ENCODE results near the gene ZBTB42.
"Not testable (repeated sequence)": the region's sequence is repeated elsewhere in the genome, so short reads cannot be mapped to it uniquely, and the experiment has no call there.

The ZBTB42 gene

DNA sequence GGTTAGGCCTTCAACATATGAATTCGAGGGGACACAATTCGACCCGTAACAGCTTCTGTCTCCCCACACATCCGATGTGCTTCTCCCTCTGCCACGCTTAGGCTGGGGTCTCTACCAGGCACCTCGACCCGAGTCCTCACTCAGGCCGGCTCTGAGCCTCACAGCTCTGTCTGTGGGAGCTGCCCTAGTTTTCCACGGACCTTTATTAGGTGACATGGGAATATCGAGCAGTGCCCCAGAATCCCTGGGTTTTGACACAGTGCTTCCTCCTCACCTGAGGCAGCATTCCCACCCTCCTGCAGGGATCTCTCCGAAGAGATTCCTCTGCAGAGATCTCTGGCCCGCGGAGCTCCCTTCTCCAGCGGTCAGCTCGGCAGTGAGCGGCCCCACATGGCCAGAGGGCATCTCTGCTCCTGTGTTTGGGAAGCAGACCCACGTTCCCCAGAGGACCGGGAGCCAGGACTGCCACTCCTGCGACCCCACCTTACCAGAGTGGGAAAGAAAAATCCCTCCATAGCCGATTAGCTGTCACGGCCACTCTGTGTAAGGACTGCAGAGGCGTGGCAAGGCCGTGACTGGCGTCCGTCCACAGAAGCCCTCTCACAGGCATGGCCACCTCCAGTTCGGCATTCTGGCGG lies 21.2 kb downstream of the ZBTB42 start:
- Histone ChIP-seq H3K4me3 (ENCODE audit: low read depth, low read length) (no peak overlapping the region), H3K9ac (ENCODE audit: low read length) (no peak overlapping the region), H3K9me3 (ENCODE audit: control insufficient read depth, insufficient read depth, low read depth, low read length) (peaks cover 6% of the 10 kb centered on the region; the same call in 1 of the 2 replicates), H3K36me3 (ENCODE audit: control insufficient read depth, insufficient read depth, low read length) (no peaks in the 10 kb centered on the region), H3K27me3 (ENCODE audit: control insufficient read depth, insufficient read depth, low read length) (peaks cover 18% of the 10 kb centered on the region), H3K27ac (ENCODE audit: low read depth, low read length) (no peak overlapping the region), H3K4me1 (ENCODE audit: control insufficient read depth, insufficient read depth, low read length) (peaks cover 14% of the 10 kb centered on the region)

DNA sequence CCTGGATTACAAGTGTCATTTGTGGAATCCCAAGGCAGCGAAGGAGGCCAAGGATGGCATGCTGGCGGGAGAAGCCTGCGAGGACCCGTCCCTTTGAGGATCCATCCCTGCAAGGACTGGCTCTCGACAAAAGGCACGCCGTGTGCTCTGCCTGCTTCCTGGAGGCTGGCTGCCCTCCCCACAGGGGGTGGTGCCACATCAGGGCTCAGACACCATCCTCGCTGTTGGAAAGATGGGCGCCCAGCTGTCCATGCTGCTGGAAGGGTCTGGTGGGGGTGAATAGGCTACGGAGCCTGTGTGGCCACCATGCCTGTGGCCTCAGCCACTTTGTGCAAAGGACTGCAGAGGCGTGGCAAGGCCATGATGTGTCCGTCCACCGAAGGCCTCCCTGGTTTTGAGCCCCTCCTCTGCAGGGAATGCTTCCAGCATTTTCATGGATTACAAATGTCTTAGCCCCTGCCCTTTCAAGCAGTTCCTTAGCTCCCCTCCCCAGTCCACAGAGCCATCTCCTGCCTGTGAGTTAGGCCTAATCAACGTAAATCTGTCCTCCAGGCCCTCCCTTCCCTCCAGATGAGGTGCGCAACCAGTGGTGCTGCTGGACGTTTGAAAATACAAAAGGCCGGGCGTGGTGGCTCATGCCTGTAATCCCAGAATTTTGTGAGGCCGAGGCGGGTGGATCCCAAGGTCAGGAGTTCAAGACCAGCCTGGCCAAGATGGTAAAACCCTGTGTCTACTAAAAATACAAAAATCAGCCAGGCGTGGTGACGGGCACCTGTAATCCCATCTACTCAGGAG lies 22.1 kb downstream of the ZBTB42 start:
- Histone ChIP-seq H3K27me3 (ENCODE audit: control insufficient read depth, insufficient read depth, low read length) (peaks cover 23% of the 10 kb centered on the region), H3K9ac (ENCODE audit: low read length) (no peak overlapping the region), H3K36me3 (ENCODE audit: control insufficient read depth, insufficient read depth, low read length) (no peaks in the 10 kb centered on the region), H3K4me1 (ENCODE audit: control insufficient read depth, insufficient read depth, low read length) (peaks cover 16% of the 10 kb centered on the region), H3K27ac (ENCODE audit: low read depth, low read length) (no peak overlapping the region), H3K4me3 (ENCODE audit: low read depth, low read length) (no peak overlapping the region), H3K9me3 (ENCODE audit: control insufficient read depth, insufficient read depth, low read depth, low read length) (peaks cover 6% of the 10 kb centered on the region; the same call in 1 of the 2 replicates)

DNA sequence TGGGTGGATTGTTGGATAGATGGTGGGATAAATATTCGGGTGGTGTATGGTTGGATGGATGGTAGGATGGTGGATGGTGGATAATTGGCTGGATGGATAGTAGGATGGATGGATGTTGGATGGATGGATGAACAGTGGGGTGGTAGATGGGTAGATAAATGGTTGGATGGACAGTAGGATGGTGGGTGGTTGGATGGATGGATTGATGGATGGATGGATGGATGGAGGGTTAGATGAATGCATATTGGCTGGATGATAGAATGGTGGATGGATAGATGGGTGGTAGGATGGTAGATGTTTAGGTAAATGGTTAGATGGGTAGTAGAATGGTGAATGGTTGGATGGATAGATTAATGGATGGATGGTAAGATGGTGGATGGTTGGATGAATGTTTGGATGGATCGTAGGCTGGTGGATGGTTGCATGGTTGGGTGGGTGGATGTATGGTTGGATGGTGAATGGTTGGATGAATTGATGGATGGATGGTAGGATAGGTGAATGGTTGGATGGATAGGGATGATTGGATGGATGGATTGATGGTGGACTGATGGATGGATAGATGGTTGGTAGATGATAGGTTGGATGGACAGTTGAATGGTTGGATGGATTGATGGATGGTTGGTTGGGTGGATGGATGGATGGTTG lies 23.6 kb downstream of the ZBTB42 start:
- peaks cover 16% of the 10 kb centered on the region for H3K4me1 ChIP-seq (ENCODE audit: control insufficient read depth, insufficient read depth, low read length)
- H3K9ac ChIP-seq (ENCODE audit: low read length) = no peak overlapping the region
- no peaks in the 10 kb centered on the region for H3K36me3 ChIP-seq (ENCODE audit: control insufficient read depth, insufficient read depth, low read length)
- no peak overlapping the region for H3K4me3 ChIP-seq (ENCODE audit: low read depth, low read length)
- H3K27me3 ChIP-seq (ENCODE audit: control insufficient read depth, insufficient read depth, low read length) = peaks cover 23% of the 10 kb centered on the region
- peaks cover 6% of the 10 kb centered on the region; the same call in 1 of the 2 replicates for H3K9me3 ChIP-seq (ENCODE audit: control insufficient read depth, insufficient read depth, low read depth, low read length)
- no peak overlapping the region for H3K27ac ChIP-seq (ENCODE audit: low read depth, low read length)

DNA sequence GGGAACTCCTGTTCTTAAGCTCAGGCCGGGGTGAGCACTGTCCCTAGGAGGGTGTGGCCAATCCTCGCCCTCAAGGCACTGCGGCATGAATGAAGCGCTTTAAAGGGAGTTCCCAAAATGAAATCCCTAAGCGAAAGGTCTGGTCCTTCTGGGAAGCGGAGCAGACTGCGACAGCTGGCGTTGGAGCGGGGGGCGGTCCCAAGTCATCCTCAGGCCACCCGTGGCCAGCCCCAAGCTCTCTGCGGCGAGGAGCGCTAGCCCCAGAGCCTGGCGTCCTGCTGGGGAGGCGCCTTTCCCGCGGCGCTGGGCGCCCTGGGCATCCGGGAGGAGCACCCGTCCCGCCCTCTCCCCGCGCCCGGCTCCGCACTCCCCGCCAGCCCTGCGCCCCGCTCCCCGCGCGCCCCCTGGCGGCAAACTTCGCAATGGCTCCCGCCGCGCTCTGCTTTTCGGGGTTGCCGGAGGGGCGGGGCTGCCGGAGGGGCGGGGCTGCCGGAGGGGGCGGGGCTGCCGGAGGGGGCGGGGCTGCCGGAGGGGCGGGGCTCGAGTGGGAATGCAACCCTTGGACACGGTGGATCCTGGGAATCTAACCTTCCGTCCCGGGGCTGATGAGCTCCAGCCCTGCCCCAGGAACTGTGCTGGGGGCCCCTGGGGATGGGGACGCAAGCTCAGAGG lies 25.4 kb downstream of the ZBTB42 start:
- Histone ChIP-seq H3K4me3 (ENCODE audit: low read depth, low read length) (peak overlapping the region; percentile 92), H3K9ac (ENCODE audit: low read length) (peak overlapping the region; percentile 29), H3K27ac (ENCODE audit: low read depth, low read length) (no peak overlapping the region), H3K4me1 (ENCODE audit: control insufficient read depth, insufficient read depth, low read length) (peaks cover 5% of the 10 kb centered on the region; the same call in 1 of the 2 replicates), H3K36me3 (ENCODE audit: control insufficient read depth, insufficient read depth, low read length) (no peaks in the 10 kb centered on the region), H3K9me3 (ENCODE audit: control insufficient read depth, insufficient read depth, low read depth, low read length) (peaks cover 6% of the 10 kb centered on the region; the same call in 1 of the 2 replicates), H3K27me3 (ENCODE audit: control insufficient read depth, insufficient read depth, low read length) (peaks cover 23% of the 10 kb centered on the region)

DNA sequence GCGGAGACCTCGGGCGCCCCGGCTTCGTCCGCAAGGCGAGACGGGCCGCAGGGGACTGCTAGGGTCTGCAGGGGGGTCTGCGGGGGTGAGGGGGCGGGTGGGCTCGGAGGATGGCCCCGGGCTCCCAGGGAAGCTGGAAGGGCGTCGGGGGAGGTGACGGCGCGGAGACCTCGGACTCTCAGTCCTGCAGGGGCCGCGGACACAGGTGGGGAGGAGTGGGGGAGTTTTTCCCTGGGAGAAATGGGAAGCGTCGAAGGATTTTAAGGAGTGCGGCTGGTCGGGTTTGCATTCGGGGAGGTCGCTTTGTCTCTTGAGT lies 25.9 kb downstream of the ZBTB42 start:
- Histone ChIP-seq H3K9ac (ENCODE audit: low read length) (peak overlapping the region; percentile 31), H3K4me1 (ENCODE audit: control insufficient read depth, insufficient read depth, low read length) (0 out of 2 replicates have a peak, but pooled peaks cover 2% of the 10 kb centered on the region), H3K27ac (ENCODE audit: low read depth, low read length) (no peak overlapping the region), H3K4me3 (ENCODE audit: low read depth, low read length) (peak overlapping the region; percentile 64), H3K36me3 (ENCODE audit: control insufficient read depth, insufficient read depth, low read length) (no peaks in the 10 kb centered on the region), H3K9me3 (ENCODE audit: control insufficient read depth, insufficient read depth, low read depth, low read length) (peaks cover 6% of the 10 kb centered on the region; the same call in 1 of the 2 replicates), H3K27me3 (ENCODE audit: control insufficient read depth, insufficient read depth, low read length) (peaks cover 23% of the 10 kb centered on the region)

DNA sequence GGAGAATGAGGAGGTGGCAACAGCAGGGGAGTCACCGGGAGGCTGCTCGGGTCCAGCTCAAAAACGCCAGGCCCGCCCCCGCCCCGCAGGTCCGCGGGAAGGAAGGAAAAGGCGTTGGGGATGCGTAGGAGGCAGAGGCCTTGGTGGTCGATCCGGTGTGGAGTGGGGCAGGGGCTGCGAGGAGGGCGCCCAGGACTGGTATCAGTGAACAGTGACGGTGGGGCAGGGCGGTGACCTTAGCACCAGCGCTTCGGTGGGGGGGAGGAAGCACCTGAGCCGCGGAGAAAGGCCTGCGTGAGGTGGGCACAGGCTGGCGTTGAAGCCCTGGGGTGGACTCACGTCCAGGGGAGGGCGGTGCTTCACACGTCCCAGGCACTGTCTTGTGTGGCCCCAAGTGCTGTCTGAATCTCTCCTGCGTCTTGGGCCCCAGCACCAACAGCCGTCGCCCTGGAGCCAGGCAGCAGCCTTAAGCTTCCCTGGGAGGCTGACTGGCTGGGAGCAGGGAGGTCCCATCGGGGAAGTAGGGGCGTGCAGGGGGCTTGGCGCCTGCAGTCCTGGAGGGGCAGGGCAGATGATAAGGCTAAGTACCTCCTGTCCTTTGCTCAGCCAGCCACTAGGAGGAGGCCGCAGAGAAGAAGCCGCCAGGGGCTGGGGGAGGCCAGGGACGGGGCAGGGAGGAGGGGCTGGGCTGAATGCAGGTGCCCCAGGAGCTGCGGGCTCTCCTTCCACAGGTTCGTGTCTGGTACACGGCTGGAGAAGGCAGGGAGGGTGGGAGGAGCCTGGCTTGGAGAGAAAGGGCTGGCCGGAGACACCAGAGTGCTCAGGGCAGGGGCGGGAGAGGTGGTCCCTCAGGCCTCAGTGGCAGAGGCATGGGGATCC lies 26.5 kb downstream of the ZBTB42 start:
- no peak overlapping the region for H3K27ac ChIP-seq (ENCODE audit: low read depth, low read length)

DNA sequence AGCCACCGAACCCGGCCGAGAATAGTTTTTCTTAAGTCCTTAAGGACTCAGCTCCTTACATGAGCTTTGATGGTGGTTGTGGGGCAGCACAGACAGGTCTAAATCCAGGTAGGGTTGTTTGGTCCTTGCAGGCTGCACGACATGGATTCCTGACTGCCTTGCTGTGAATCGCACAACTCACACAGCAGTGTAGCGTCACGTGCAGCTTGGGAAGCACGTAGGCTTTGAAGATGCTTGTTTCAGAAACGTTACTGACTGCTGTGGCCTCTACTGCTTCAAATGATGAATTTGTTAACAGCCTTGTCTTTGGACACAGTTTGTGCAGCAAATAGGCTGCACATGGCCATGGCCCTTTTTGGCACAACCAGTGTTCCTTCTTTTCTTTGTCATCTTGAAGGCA lies 29.9 kb downstream of the ZBTB42 start:
- Histone ChIP-seq H3K27ac (ENCODE audit: low read depth, low read length) (no peak overlapping the region), H3K4me1 (ENCODE audit: control insufficient read depth, insufficient read depth, low read length) (0 out of 2 replicates have a peak, but pooled peaks cover 2% of the 10 kb centered on the region), H3K9me3 (ENCODE audit: control insufficient read depth, insufficient read depth, low read depth, low read length) (no peaks in the 10 kb centered on the region), H3K9ac (ENCODE audit: low read length) (no peak overlapping the region), H3K27me3 (ENCODE audit: control insufficient read depth, insufficient read depth, low read length) (peaks cover 8% of the 10 kb centered on the region), H3K4me3 (ENCODE audit: low read depth, low read length) (no peak overlapping the region), H3K36me3 (ENCODE audit: control insufficient read depth, insufficient read depth, low read length) (no peaks in the 10 kb centered on the region)

More for the DNA sequence above, 26.5 kb downstream of the ZBTB42 start:
- Histone ChIP-seq H3K27me3 (ENCODE audit: control insufficient read depth, insufficient read depth, low read length) (peaks cover 23% of the 10 kb centered on the region), H3K36me3 (ENCODE audit: control insufficient read depth, insufficient read depth, low read length) (no peaks in the 10 kb centered on the region), H3K9me3 (ENCODE audit: control insufficient read depth, insufficient read depth, low read depth, low read length) (peaks cover 6% of the 10 kb centered on the region; the same call in 1 of the 2 replicates), H3K4me1 (ENCODE audit: control insufficient read depth, insufficient read depth, low read length) (0 out of 2 replicates have a peak, but pooled peaks cover 2% of the 10 kb centered on the region), H3K9ac (ENCODE audit: low read length) (peak overlapping the region; percentile 31), H3K4me3 (ENCODE audit: low read depth, low read length) (peak overlapping the region; percentile 64)

DNA sequence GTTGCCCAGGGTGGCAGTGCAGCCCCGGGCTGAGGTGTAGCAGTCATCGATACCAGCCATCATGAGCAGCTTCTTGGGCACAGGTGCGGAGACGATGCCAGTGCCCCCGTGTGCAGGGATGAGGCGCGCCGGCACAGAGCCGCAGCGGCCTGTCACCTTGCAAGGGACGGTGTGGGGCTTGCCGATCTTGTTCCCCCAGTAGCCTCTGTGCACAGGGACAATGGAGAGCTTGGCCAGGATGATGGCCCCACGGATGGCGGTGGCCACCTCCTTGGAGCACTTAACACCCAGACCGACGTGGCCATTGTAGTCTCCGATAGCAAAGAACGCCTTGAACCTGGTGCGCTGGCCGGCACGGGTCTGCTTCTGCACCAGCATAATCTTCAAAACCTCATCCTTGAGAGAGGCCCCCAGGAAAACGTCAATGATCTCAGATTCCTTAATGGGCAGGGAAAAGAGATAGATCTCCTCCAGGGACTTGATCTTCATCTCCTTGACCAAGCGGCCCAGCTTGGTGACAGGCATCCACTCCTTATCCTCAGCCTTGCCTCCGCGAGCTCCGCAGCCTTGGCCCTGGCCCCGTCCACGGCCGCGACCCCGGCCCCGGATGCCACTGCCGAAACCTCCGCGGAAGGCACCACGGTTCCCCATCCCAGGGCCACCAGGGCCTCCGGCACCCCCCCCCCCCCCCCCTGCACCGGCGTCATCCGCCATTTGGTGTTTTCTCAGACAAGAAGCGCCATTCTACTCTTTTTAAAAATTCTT lies 35.5 kb downstream of the ZBTB42 start:
- H3K9me3 ChIP-seq (ENCODE audit: control insufficient read depth, insufficient read depth, low read depth, low read length); H3K4me3 ChIP-seq (ENCODE audit: low read depth, low read length); H3K4me1 ChIP-seq (ENCODE audit: control insufficient read depth, insufficient read depth, low read length); H3K27me3 ChIP-seq (ENCODE audit: control insufficient read depth, insufficient read depth, low read length); H3K27ac ChIP-seq (ENCODE audit: low read depth, low read length); H3K36me3 ChIP-seq (ENCODE audit: control insufficient read depth, insufficient read depth, low read length); H3K9ac ChIP-seq (ENCODE audit: low read length): not testable (repeated sequence)

DNA sequence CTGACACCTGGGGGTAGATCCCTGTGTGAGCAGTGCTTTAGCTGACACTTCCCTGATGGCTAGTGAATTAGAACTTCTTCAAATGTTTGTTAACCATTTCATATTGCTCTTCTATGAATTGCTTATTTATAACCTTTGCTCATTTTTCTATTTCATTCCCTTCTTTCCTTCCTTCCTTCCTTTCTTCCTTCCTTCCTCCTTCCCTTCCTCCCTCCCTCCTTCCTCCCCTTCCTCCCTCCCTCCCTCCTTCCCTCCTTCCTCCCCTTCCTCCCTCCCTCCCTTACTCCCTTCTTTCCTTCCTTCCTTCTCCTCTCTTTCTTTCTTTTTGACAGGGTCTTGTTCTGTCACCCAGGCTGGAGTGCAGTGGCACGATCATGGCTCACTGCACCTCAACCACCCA lies 40.8 kb downstream of the ZBTB42 start:
- Histone ChIP-seq H3K9ac (ENCODE audit: low read length) (no peak overlapping the region), H3K9me3 (ENCODE audit: control insufficient read depth, insufficient read depth, low read depth, low read length) (no peaks in the 10 kb centered on the region), H3K27ac (ENCODE audit: low read depth, low read length) (no peak overlapping the region), H3K4me1 (ENCODE audit: control insufficient read depth, insufficient read depth, low read length) (peaks cover 15% of the 10 kb centered on the region), H3K27me3 (ENCODE audit: control insufficient read depth, insufficient read depth, low read length) (peaks cover 46% of the 10 kb centered on the region), H3K4me3 (ENCODE audit: low read depth, low read length) (no peak overlapping the region), H3K36me3 (ENCODE audit: control insufficient read depth, insufficient read depth, low read length) (no peaks in the 10 kb centered on the region)

Data from HUES6 (cell line).